Measurements from ENCODE around the gene ARHGEF7.
A peak's percentile ranks its signal among the peaks of the same experiment; 100 is the strongest.

Gene ARHGEF7

GRCh38 chr13:111131048-111131447 is 15.9 kb downstream of the ARHGEF7 start:
- H3K4me1 ChIP-seq = no peaks in the 10 kb centered on the region
- H3K27me3 ChIP-seq = no peaks in the 10 kb centered on the region
- TF ChIP-seq Cebpa-rat (IDR thresholded peaks at IDR 0.05) = no peak
- no peaks in the 10 kb centered on the region for H4K20me1 ChIP-seq
- no peak overlapping the region for H3K4me2 ChIP-seq
- H3K36me3 ChIP-seq = no peaks in the 10 kb centered on the region
- no peak overlapping the region for H3K27ac ChIP-seq
- no peak overlapping the region for H3K4me3 ChIP-seq
- no peaks in the 10 kb centered on the region for H3K9me3 ChIP-seq
- no peak overlapping the region for H3K9ac ChIP-seq

GRCh38 chr13:111131611-111132010 is 16.5 kb downstream of the ARHGEF7 start:
- no peak overlapping the region for H3K27ac ChIP-seq
- H3K27me3 ChIP-seq = no peaks in the 10 kb centered on the region
- no peak overlapping the region for H3K9ac ChIP-seq
- H3K4me3 ChIP-seq = no peak overlapping the region
- no peak for TF ChIP-seq Cebpa-rat (IDR thresholded peaks at IDR 0.05)
- no peaks in the 10 kb centered on the region for H3K36me3 ChIP-seq
- no peaks in the 10 kb centered on the region for H4K20me1 ChIP-seq
- H3K4me1 ChIP-seq = no peaks in the 10 kb centered on the region
- no peak overlapping the region for H3K4me2 ChIP-seq
- no peaks in the 10 kb centered on the region for H3K9me3 ChIP-seq

DNA sequence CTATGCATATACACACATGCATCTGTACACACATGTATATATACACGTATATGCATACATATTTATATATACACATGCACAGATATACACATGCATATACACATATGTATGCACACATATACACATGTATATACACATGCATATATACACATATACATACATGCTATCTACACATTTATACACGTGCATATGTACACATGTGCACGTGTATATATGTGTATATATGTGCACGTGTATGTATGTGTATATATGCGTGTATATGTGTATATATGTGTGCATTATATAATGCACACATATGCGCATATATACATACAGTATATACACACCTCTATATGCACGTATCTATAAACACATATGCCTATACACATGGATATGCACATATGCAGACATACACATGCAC is 17.8 kb downstream of the ARHGEF7 start:
- Histone ChIP-seq H3K27me3 (no peaks in the 10 kb centered on the region), H4K20me1 (no peaks in the 10 kb centered on the region), H3K27ac (no peak overlapping the region), H3K9me3 (no peaks in the 10 kb centered on the region), H3K4me3 (no peak overlapping the region), H3K4me2 (no peak overlapping the region), H3K9ac (no peak overlapping the region), H3K4me1 (no peaks in the 10 kb centered on the region), H3K36me3 (no peaks in the 10 kb centered on the region)
- TF ChIP-seq Cebpa-rat (IDR thresholded peaks at IDR 0.05) = no peak

GRCh38 chr13:111139452-111139851 is 24.3 kb downstream of the ARHGEF7 start:
- Histone ChIP-seq H3K27me3 (no peaks in the 10 kb centered on the region), H3K9ac (no peak overlapping the region), H3K27ac (no peak overlapping the region), H4K20me1 (no peaks in the 10 kb centered on the region), H3K4me3 (no peak overlapping the region), H3K36me3 (no peaks in the 10 kb centered on the region), H3K4me2 (no peak overlapping the region), H3K4me1 (peaks cover 18% of the 10 kb centered on the region), H3K9me3 (no peaks in the 10 kb centered on the region)
- no peak for TF ChIP-seq Cebpa-rat (IDR thresholded peaks at IDR 0.05)

DNA sequence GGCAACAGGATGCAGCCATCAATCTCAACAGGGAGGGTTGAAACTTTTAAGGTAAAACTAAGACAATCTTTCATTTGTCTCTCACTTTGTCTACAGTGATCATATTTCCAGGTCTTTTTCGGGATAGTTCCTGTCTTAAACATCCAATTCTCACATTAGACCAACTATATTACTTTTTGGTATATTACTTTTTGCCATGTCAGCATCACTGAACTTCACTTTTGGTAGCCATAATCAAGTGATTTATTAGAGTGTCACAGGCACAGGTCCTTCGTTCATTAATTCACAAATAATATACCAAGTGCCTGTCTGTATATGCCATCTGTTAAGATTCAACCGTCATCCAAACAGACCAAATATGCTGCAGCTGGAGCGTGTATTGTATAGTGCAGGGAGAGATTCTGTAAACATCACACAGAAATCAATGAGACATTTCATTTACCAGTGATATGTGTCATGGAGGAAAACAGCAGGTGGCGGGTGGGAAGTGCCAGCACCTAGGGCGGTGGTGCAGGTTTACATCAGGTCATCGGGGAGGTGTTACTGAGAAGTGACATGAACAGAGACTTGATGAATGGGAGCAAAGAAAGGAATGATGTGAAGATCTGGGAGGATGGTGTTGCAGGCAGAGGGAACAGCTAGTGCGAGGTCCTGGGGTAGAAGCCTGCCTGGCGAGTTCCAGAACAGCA is 24.9 kb downstream of the ARHGEF7 start:
- H3K4me1 ChIP-seq = peaks cover 18% of the 10 kb centered on the region
- H3K9ac ChIP-seq = no peak overlapping the region
- H3K9me3 ChIP-seq = no peaks in the 10 kb centered on the region
- no peaks in the 10 kb centered on the region for H4K20me1 ChIP-seq
- TF ChIP-seq Cebpa-rat (IDR thresholded peaks at IDR 0.05) = no peak
- no peak overlapping the region for H3K4me3 ChIP-seq
- no peaks in the 10 kb centered on the region for H3K36me3 ChIP-seq
- H3K4me2 ChIP-seq = no peak overlapping the region
- H3K27ac ChIP-seq = no peak overlapping the region
- H3K27me3 ChIP-seq = no peaks in the 10 kb centered on the region

GRCh38 chr13:111140562-111141105 is 25.5 kb downstream of the ARHGEF7 start:
- no peaks in the 10 kb centered on the region for H3K36me3 ChIP-seq
- H3K9me3 ChIP-seq = no peaks in the 10 kb centered on the region
- no peak for TF ChIP-seq Cebpa-rat (IDR thresholded peaks at IDR 0.05)
- no peak overlapping the region for H3K4me3 ChIP-seq
- peaks cover 18% of the 10 kb centered on the region for H3K4me1 ChIP-seq
- H3K4me2 ChIP-seq = no peak overlapping the region
- no peaks in the 10 kb centered on the region for H4K20me1 ChIP-seq
- H3K27me3 ChIP-seq = no peaks in the 10 kb centered on the region
- no peak overlapping the region for H3K27ac ChIP-seq
- no peak overlapping the region for H3K9ac ChIP-seq

DNA sequence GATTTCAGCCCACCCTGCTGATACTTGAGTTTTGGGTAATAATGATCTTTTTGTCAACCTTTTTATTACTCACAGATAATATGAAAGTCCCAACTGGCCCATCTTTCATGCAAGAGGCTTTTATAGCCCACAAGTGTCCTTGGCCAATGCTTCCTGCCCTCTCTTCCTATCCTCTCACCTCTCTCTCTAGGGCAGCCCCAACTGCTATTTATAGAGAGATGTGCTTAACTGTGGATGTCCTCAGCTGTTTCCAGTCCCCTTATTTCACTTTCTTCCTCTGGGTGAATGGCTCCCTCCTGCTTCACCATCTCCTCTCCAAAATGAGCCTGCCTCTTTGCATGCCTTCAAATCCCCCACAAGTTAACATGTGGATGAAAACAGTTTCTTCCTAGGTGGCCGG is 27.4 kb downstream of the ARHGEF7 start:
- TF ChIP-seq Cebpa-rat (IDR thresholded peaks at IDR 0.05) = no peak
- Histone ChIP-seq H3K4me3 (no peak overlapping the region), H3K27ac (no peak overlapping the region), H4K20me1 (no peaks in the 10 kb centered on the region), H3K4me2 (peak overlapping the region; percentile 35), H3K9me3 (no peaks in the 10 kb centered on the region), H3K27me3 (no peaks in the 10 kb centered on the region), H3K4me1 (peaks cover 18% of the 10 kb centered on the region), H3K36me3 (no peaks in the 10 kb centered on the region), H3K9ac (no peak overlapping the region)

DNA sequence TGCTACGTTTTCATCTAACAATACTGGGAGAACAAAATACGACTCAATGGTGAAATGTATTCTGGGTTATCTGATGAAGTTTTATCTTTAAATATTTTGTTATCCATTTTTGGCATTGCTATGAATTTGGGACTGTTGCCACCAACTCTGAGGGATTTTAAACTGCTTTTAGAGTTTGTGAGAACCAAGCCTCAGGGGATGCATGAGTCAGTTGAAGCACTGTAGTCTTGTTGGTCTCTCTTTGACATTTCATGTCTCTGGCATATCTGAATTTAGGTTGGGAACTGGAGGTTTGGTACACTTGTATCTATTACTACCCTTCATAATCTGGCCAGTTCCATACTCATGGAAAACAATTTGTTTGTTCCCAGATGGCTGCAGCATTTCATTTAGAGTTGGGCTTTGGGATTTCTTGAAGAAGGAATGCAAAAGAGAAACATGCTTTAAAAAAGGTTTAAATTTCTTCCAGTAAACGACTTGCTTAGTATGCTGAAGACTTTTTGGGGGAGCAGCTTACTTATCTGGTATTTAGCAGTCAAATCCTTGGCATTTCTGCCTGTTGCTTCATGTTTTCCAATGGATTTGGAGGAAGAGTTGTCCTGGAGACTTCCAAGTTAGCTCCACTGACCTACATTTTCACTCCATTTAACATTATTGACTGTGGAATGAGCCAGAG is 28.9 kb downstream of the ARHGEF7 start:
- no peak overlapping the region for H3K9ac ChIP-seq
- no peak overlapping the region for H3K27ac ChIP-seq
- no peaks in the 10 kb centered on the region for H4K20me1 ChIP-seq
- no peaks in the 10 kb centered on the region for H3K27me3 ChIP-seq
- H3K4me1 ChIP-seq = peaks cover 18% of the 10 kb centered on the region
- H3K4me3 ChIP-seq = no peak overlapping the region
- H3K9me3 ChIP-seq = no peaks in the 10 kb centered on the region
- TF ChIP-seq Cebpa-rat (IDR thresholded peaks at IDR 0.05) = no peak
- H3K36me3 ChIP-seq = no peaks in the 10 kb centered on the region
- peak overlapping the region; percentile 35; the same call in 1 of the 2 replicates for H3K4me2 ChIP-seq

DNA sequence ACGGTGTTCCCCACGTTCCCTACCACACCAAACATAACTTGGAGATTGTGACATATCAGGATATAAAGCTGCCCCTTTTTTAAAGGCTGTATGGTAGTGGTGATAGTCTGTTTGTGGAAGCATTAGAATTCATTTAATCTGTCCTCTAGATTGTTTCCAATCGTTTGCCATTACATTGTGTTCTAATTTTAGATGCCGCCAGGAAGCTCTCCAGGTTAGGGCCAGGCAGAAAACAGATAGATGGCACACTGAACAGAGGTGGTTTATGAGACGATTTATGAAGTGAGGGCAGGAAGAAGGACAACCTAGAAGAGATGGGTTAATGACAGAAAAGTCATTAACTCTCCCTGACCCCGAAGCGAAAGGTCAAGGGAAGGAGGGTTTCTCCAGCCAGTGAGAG is 30.0 kb downstream of the ARHGEF7 start:
- H3K4me1 ChIP-seq = peaks cover 18% of the 10 kb centered on the region
- H3K4me2 ChIP-seq = no peak overlapping the region
- no peaks in the 10 kb centered on the region for H4K20me1 ChIP-seq
- no peaks in the 10 kb centered on the region for H3K27me3 ChIP-seq
- no peak for TF ChIP-seq Cebpa-rat (IDR thresholded peaks at IDR 0.05)
- no peak overlapping the region for H3K4me3 ChIP-seq
- no peaks in the 10 kb centered on the region for H3K9me3 ChIP-seq
- no peak overlapping the region for H3K27ac ChIP-seq
- no peak overlapping the region for H3K9ac ChIP-seq
- H3K36me3 ChIP-seq = no peaks in the 10 kb centered on the region

GRCh38 chr13:111145506-111145905 is 30.4 kb downstream of the ARHGEF7 start:
- Histone ChIP-seq H3K36me3 (no peaks in the 10 kb centered on the region), H3K9ac (no peak overlapping the region), H3K27me3 (no peaks in the 10 kb centered on the region), H3K4me1 (peaks cover 18% of the 10 kb centered on the region), H3K4me2 (no peak overlapping the region), H3K27ac (no peak overlapping the region), H4K20me1 (no peaks in the 10 kb centered on the region), H3K4me3 (no peak overlapping the region), H3K9me3 (no peaks in the 10 kb centered on the region)
- TF ChIP-seq Cebpa-rat (IDR thresholded peaks at IDR 0.05) = no peak
